GM12878 (cell line): ENCODE data around the gene AMN. TPM values are rescaled to one million over a fixed set of nuclear protein-coding genes. Genes with fewer than 3 reads are reported as not detected.

Experiments
- ATAC-seq: fragments of 200-7000 bp; cut with Tn5 transposase; 3 replicates; pipeline ENCODE4 v1.9.1; 2020; ENCODE audit warnings: mild to moderate bottlenecking, moderate library complexity
- BruUV-seq: library from RNA; stranded (reverse); fragments of 400-500 nt; replicated peaks from 2 replicates; lab custom pipeline; 2021; lab: Mats Ljungman, UMichigan
- CTCF ChIA-PET: fragments of 300-600 bp; sonication (Branson Sonifier 250); formaldehyde crosslinking; extraction: SDS; loops from one replicate; lab custom pipeline; 2021; ENCODE audit warnings: inconsistent platforms; lab: Yijun Ruan, JAX
- POLR2A ChIA-PET: fragments of 350-600 bp; formaldehyde crosslinking; extraction: SDS; loops from one replicate; lab custom pipeline; 2021; ENCODE audit warnings: inconsistent platforms; lab: Charles Lee
- RAD21 ChIA-PET: fragments of 300-600 bp; sonication (Branson Sonifier 250); formaldehyde crosslinking; loops from one replicate; lab custom pipeline; 2023; ENCODE audit warnings: antibody characterized with exemption; ENCODE audit not compliant: unreplicated experiment; lab: Charles Lee
- SMC1A ChIA-PET: fragments of 300-600 bp; sonication (Branson Sonifier 250); formaldehyde crosslinking; loops from one replicate; lab custom pipeline; 2023; ENCODE audit not compliant: unreplicated experiment, uncharacterized antibody; lab: Charles Lee
- DNase-seq: peaks from one replicate; pipeline ENCODE4 v3.0.0-alpha.2; 2011; ENCODE audit warnings: low read depth, low spot score
- FAIRE-seq: peaks from 3 replicates; lab custom pipeline; 2011; peaks lifted over from hg19 to GRCh38; lab: Jason Lieb, UNC
- H2AFZ ChIP-seq: 2 replicates; pipeline ENCODE4 v1.6.0; 2011; ENCODE audit warnings: low read depth, low read length, control low read depth; ENCODE audit not compliant: control insufficient read depth
- H3K27ac ChIP-seq: 2 replicates; pipeline ENCODE4 v1.5.1; 2011; ENCODE audit warnings: control low read depth; ENCODE audit not compliant: control insufficient read depth, insufficient read depth
- H3K27me3 ChIP-seq, 2 experiments: replicated peaks in 1 of 2; 2 replicates each; pipeline versions ENCODE4 v1.6.0 to v1.6.1; 2011; ENCODE audit warnings: low read length in 1 of 2; ENCODE audit not compliant: control insufficient read depth in 2 of 2, insufficient read depth in 2 of 2
- H3K36me3 ChIP-seq, 2 experiments: 2 replicates each; pipeline ENCODE4 v1.5.1; 2011; ENCODE audit warnings: low read length in 1 of 2; ENCODE audit not compliant: control insufficient read depth in 2 of 2, insufficient read depth in 2 of 2
- H3K4me1 ChIP-seq: 2 replicates; pipeline ENCODE4 v1.6.1; 2011; ENCODE audit warnings: mild to moderate bottlenecking, low read length, moderate library complexity, mixed read lengths; ENCODE audit not compliant: control insufficient read depth, insufficient read depth
- H3K4me2 ChIP-seq: 2 replicates; pipeline ENCODE4 v1.6.0; 2011; ENCODE audit warnings: control low read depth; ENCODE audit not compliant: control insufficient read depth, insufficient read depth
- H3K4me3 ChIP-seq: fragments of 200-600 bp; sonication (generic); 2 replicates; pipeline ENCODE4 v1.5.1; 2016
- H3K79me2 ChIP-seq: 2 replicates; pipeline ENCODE4 v1.6.0; 2011; ENCODE audit warnings: low read length; ENCODE audit not compliant: control insufficient read depth, insufficient read depth
- H3K9ac ChIP-seq: 2 replicates; pipeline ENCODE4 v1.8.0; 2011; ENCODE audit warnings: low read length, control low read depth, mixed read lengths; ENCODE audit not compliant: control insufficient read depth, insufficient read depth
- H3K9me3 ChIP-seq: replicated peaks from 3 replicates; pipeline ENCODE4 v1.5.1; 2011; ENCODE audit warnings: mild to moderate bottlenecking, low read length; ENCODE audit not compliant: control insufficient read depth, insufficient read depth
- H4K20me1 ChIP-seq: 2 replicates; pipeline ENCODE4 v1.6.0; 2011; ENCODE audit not compliant: control insufficient read depth, insufficient read depth
- CHD4 ChIP-seq: fragments of 200-600 bp; sonication (generic); IDR thresholded peaks from 2 replicates; pipeline ENCODE4 v1.6.1; 2016; ENCODE audit warnings: mild to moderate bottlenecking
- E4F1 ChIP-seq: fragments of 450-650 bp; IDR thresholded peaks from 2 replicates; pipeline ENCODE4 v1.6.1; 2018; ENCODE audit warnings: borderline replicate concordance, mild to moderate bottlenecking; ENCODE audit not compliant: partially characterized antibody
- HDAC6 ChIP-seq: fragments of 200-600 bp; sonication (generic); IDR thresholded peaks from one replicate; pipeline ENCODE4 v1.8.0; 2017; ENCODE audit warnings: antibody characterized with exemption; ENCODE audit not compliant: unreplicated experiment
- HSF1 ChIP-seq: fragments of 150-350 bp; IDR thresholded peaks from 2 replicates; pipeline ENCODE4 v1.6.1; 2014; ENCODE audit warnings: mild to moderate bottlenecking, low read depth, low read length
- JUNB ChIP-seq: IDR thresholded peaks from 2 replicates; pipeline ENCODE4 v1.6.1; 2016; ENCODE audit warnings: antibody characterized with exemption, mild to moderate bottlenecking
- MYC ChIP-seq: IDR thresholded peaks from 2 replicates; pipeline ENCODE4 v1.6.1; 2011; ENCODE audit warnings: mild to moderate bottlenecking, low read length, moderate library complexity, inconsistent platforms; ENCODE audit not compliant: insufficient read depth, insufficient replicate concordance, insufficient read length, severe bottlenecking
- PAX8 ChIP-seq: fragments of 450-650 bp; IDR thresholded peaks from 2 replicates; pipeline ENCODE4 v1.6.1; 2017; ENCODE audit warnings: mild to moderate bottlenecking, moderate library complexity
- PBX3 ChIP-seq: IDR thresholded peaks from 2 replicates; pipeline ENCODE4 v1.6.1; 2011; ENCODE audit warnings: mild to moderate bottlenecking, low read depth, low read length, moderate library complexity; ENCODE audit not compliant: insufficient replicate concordance
- RELA ChIP-seq: fragments of 450-650 bp; IDR thresholded peaks from 2 replicates; pipeline ENCODE4 v1.8.0; 2014; ENCODE audit warnings: borderline replicate concordance; ENCODE audit not compliant: partially characterized antibody
- RFX5 ChIP-seq: IDR thresholded peaks from 2 replicates; pipeline ENCODE4 v1.6.1; 2011; ENCODE audit warnings: low read depth, low read length, improper control_type of control experiment
- SMARCA5 ChIP-seq: fragments of 450-650 bp; IDR thresholded peaks from 2 replicates; pipeline ENCODE4 v1.6.1; 2017; ENCODE audit warnings: mild to moderate bottlenecking
- SRF ChIP-seq, 2 experiments: IDR thresholded peaks; 2 replicates each; pipeline ENCODE4 v1.6.1; 2011; ENCODE audit warnings: low read depth in 2 of 2, low read length in 2 of 2, mild to moderate bottlenecking in 1 of 2, moderate library complexity in 1 of 2
- STAT1 ChIP-seq: fragments of 450-650 bp; conservative IDR thresholded peaks from 2 replicates; pipeline ENCODE4 v1.6.1; 2014; ENCODE audit warnings: antibody characterized with exemption, mild to moderate bottlenecking
- TARDBP ChIP-seq: IDR thresholded peaks from 2 replicates; pipeline ENCODE4 v1.6.1; 2016; ENCODE audit warnings: borderline replicate concordance
- ZNF592 ChIP-seq: fragments of 450-650 bp; IDR thresholded peaks from 2 replicates; pipeline ENCODE4 v1.6.1; 2017; ENCODE audit warnings: mild to moderate bottlenecking, moderate library complexity
- WGBS: methylation state at CpG from one replicate; pipeline ENCODE4 v1.1.6; 2016; ENCODE audit warnings: low lambda C conversion rate; ENCODE audit not compliant: insufficient replicate concordance, insufficient coverage; ENCODE audit errors: missing lambda C conversion rate; 5-methylcytosine and 5-hydroxymethylcytosine counted together
- in situ Hi-C: fragments of 300-500 bp; cut with MboI; formaldehyde crosslinking; loops from 9 replicates; pipeline ENCODE4 v1.14.3; 2018; ENCODE audit warnings: mixed read lengths
- intact Hi-C: fragments of 100-400 bp; cut with micrococcal nuclease; formaldehyde crosslinking; loops from one replicate; pipeline ENCODE4 v1.14.2; 2022; ENCODE audit not compliant: unreplicated experiment
- polyA plus RNA-seq, 11 experiments: library from polyadenylated mRNA; depleted of rRNA in 4 of 11; unstranded in 6 of 11; stranded (reverse) in 5 of 11; fragments of >200 nt; fragmentation: Nextera tagmentation in 4 of 11; fragmentation: Illumina TruSeq in 1 of 11; extraction: Ambion mirVana in 4 of 11; extraction: Trizol in 1 of 11; gene quantifications; 1 replicate in 1 of 11; 2 replicates in 10 of 11; pipeline versions ENCODE4 v1.2.1 to v1.2.3, GENCODE V29; 2011 to 2016; ENCODE audit warnings: inconsistent platforms in 2 of 11, missing spikeins in 2 of 11, low read depth in 1 of 11
- total RNA-seq, 4 experiments: library from RNA; depleted of rRNA in 3 of 4; stranded (reverse); fragments of >200 nt in 3 of 4; fragmentation: Illumina TruSeq in 1 of 4; extraction: Trizol in 1 of 4; gene quantifications; 2 replicates each; pipeline versions ENCODE4 v1.2.1 to v1.2.3, GENCODE V29; 2013 to 2021

The AMN gene
- total and polyA plus RNA-seq, 10 of the 15 experiments (the other 5 are each of a cell fraction or from before 2014, with no cell fraction given) = 0.03 to 0.33 (median 0.11) TPM; not detected in 6

GRCh38 chr14:102935756-102936155 lies 13.3 kb downstream of the AMN start:
- in situ Hi-C loops = no loop called here
- TF ChIP-seq CHD4 (no peak), JUNB (no peak), STAT1 (no peak), SRF (IDR thresholded peaks at IDR 0.05; ENCODE audit: low read depth in 2 of 2, low read length in 2 of 2) (no peak), MYC (no peak), TARDBP (no peak), RELA (no peak), PBX3 (no peak), SMARCA5 (no peak), PAX8 (no peak), HSF1 (no peak), E4F1 (no peak), RFX5 (no peak), ZNF592 (no peak), HDAC6 (no peak)
- TF ChIP-seq, all 136 proteins: peak for 0
- CTCF ChIA-PET = no interaction called here
- ATAC-seq (no peak), DNase-seq (no peak), FAIRE-seq (no peak)
- no TSS peak for BruUV-seq
- no peak overlapping the region for H2AFZ ChIP-seq
- H3K4me2 ChIP-seq = no peak overlapping the region
- SMC1A ChIA-PET = interaction anchor here (1.5 to 1.6 kb wide), 2 partner anchors 9 to 30 kb away, joined by 3 to 4 read pairs; no protein-coding TSS in a partner anchor
- no peak overlapping the region for H3K27ac ChIP-seq
- no peaks in the 10 kb centered on the region for H3K27me3 ChIP-seq
- RAD21 ChIA-PET = no interaction called here
- peaks cover 6% of the 10 kb centered on the region for H3K4me1 ChIP-seq
- POLR2A ChIA-PET = no interaction called here
- H4K20me1 ChIP-seq = no peaks in the 10 kb centered on the region
- intact Hi-C loops = no loop called here
- H3K9me3 ChIP-seq = no peaks in the 10 kb centered on the region
- H3K4me3 ChIP-seq = no peak overlapping the region
- H3K79me2 ChIP-seq = no peaks in the 10 kb centered on the region
- H3K9ac ChIP-seq = no peak overlapping the region
- WGBS = 38% methylated on average over 4 of the region's 4 CpGs
- H3K36me3 ChIP-seq = peaks cover 0 to 4% of the 10 kb centered on the region in 2 experiments; a peak in 1 of 4 replicates
